ENCODE data around the gene ECSCR. TPM values are rescaled to one million over a fixed set of nuclear protein-coding genes. Genes with fewer than 3 reads are reported as not detected.

Gene ECSCR
- total and polyA plus RNA-seq, 7 experiments from 2014 or later, result 0.19 to 0.73 (median 0.37) TPM; not detected in 3

DNA sequence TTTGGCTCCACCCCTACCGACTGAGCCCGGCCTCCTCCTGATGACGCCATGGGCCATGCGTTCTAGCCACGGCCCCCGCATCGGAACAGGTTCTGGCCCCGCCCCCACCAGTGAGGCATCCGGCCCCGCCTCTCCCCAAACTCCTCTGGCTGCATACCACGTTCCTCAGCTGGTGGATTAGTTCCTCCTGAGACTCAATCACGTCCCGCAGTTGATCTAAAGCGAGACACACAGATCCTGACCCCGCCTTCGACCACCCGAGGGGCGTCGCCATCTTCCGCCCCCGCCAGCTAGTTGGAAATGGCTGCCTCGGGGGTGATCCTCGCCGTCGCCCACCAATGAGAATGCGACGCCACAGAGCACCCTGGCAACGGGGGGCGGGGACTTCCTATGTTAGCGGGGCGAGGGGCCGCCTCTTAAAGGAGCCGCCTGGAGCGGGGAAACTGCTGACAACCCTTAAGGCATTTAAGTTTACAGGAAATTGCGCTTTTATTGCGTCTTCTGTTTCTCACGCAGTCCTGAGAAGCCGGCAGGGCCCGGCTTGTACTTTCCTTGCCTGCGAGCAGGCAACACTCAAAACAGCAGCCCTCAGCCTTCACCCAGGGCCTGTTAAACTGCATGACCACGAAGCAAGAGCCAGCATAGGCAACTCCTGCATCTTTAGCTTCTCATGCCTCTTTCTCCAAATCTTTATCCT is 58.6 kb downstream of the ECSCR start, which contains the start of gene SPATA24:
SPATA24 (minus strand) TSS at position 303 of the 697 bp plus-strand sequence; CDS start at position 274, 29 bp downstream.
- no peaks in the 10 kb centered on the region for H3K9me3 Mint-ChIP-seq
- H3K4me1 Mint-ChIP-seq, result peaks cover 26 to 42% (median 36%) of the 10 kb centered on the region in 7 donors
- DNase-seq, result peak; percentile 90 to 99 (median 98)
- peaks cover 4 to 9% (median 6%) of the 10 kb centered on the region in 5 donors for H3K36me3 Mint-ChIP-seq
- CTCF ChIA-PET, result interaction anchor here (0.6 to 1.3 kb wide), 5 partner anchors 13 to 461 kb away, joined by 3 to 5 read pairs (median 3); partner anchors contain the start of gene PAIP2
- Histone ChIP-seq H3K27me3 (ENCODE audit: control insufficient read depth in 2 of 2, insufficient read depth in 2 of 2, low read length in 2 of 2) (no peaks in the 10 kb centered on the region), H3K4me3 (ENCODE audit: low read length) (peak within 1 kb of the TSS; percentile 56), H3K9me3 (ENCODE audit: control insufficient read depth in 2 of 3, low read length in 3 of 3) (no peaks in the 10 kb centered on the region), H3K27ac (ENCODE audit: low read depth, low read length) (peak within 1 kb of the TSS; percentile 88), H3K4me1 (ENCODE audit: control insufficient read depth in 2 of 2, insufficient read depth in 2 of 2, low read length in 2 of 2) (peaks cover 16 to 18% of the 10 kb centered on the region in 2 donors), H3K36me3 (ENCODE audit: control insufficient read depth in 2 of 3, insufficient read depth in 3 of 3, low read length in 3 of 3) (no peaks in the 10 kb centered on the region)
- H3K27ac Mint-ChIP-seq, result peak within 1 kb of the TSS; percentile 96 to 100 (median 99)
- H3K27me3 Mint-ChIP-seq, result no peaks in the 10 kb centered on the region
- intact Hi-C loops (cut with micrococcal nuclease), result loop anchor here (1.0 to 5.0 kb wide), 20 partner anchors 10 to 1161 kb away; partner anchors contain the start of genes DNAJC18 (in 2 of the 2), ETF1 (in 2 of the 2), FAM53C (in 2 of the 2) and HSPA9 (in 2 of the 2)
- ATAC-seq, result peak; percentile 94
- POLR2A ChIA-PET, result interaction anchor here (0.6 to 3.2 kb wide), 21 partner anchors 8 to 860 kb away, joined by 3 to 24 read pairs (median 4); partner anchors contain the start of genes DNAJC18, ETF1, MATR3 and MZB1
- H3K4me3 Mint-ChIP-seq, result peak within 1 kb of the TSS; percentile 88 to 98 (median 94)

DNA sequence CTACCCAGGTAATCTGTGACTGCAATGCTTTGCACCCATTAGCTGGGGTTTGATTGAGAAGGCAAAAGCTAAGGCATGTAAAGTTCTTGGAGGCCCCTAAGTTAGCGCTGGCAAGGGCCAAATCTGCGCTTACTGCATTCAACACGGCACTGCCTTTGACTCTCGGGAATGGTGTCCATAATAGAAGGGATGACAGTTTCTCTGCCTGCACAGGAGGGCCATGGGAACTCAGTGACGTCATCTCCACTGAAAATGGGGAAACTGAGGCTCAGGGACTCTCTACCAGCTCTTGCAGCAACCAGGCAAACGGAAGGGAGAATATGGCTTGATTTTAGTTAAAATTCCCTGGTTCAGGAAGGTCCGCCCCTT is 59.1 kb downstream of the ECSCR start:
- peaks cover 16 to 18% of the 10 kb centered on the region in 2 donors for H3K4me1 ChIP-seq (ENCODE audit: control insufficient read depth in 2 of 2, insufficient read depth in 2 of 2, low read length in 2 of 2)
- no peaks in the 10 kb centered on the region for H3K27me3 Mint-ChIP-seq
- H3K9me3 Mint-ChIP-seq, result no peaks in the 10 kb centered on the region
- peaks cover 26 to 42% (median 36%) of the 10 kb centered on the region in 7 donors for H3K4me1 Mint-ChIP-seq
- peak overlapping the region; percentile 96 to 100 (median 99) for H3K27ac Mint-ChIP-seq
- ATAC-seq (no peak), DNase-seq (no peak)
- H3K36me3 Mint-ChIP-seq, result peaks cover 4 to 9% (median 6%) of the 10 kb centered on the region in 5 donors
- ChIA-PET POLR2A (interaction anchor here (0.6 to 3.2 kb wide), 19 partner anchors 8 to 860 kb away, joined by 3 to 24 read pairs (median 4); partner anchors contain the start of genes DNAJC18, ETF1, MATR3 and MZB1), CTCF (interaction anchor here (0.9 to 2.2 kb wide), 6 partner anchors 12 to 114 kb away, joined by 3 to 7 read pairs (median 3); partner anchors contain the start of gene PAIP2)
- H3K4me3 Mint-ChIP-seq, result peak overlapping the region; percentile 88 to 98 (median 94)
- H3K27ac ChIP-seq (ENCODE audit: low read depth, low read length), result peak overlapping the region; percentile 88
- H3K9me3 ChIP-seq (ENCODE audit: control insufficient read depth in 2 of 3, low read length in 3 of 3), result no peaks in the 10 kb centered on the region
- no peaks in the 10 kb centered on the region for H3K36me3 ChIP-seq (ENCODE audit: control insufficient read depth in 2 of 3, insufficient read depth in 3 of 3, low read length in 3 of 3)
- H3K4me3 ChIP-seq (ENCODE audit: low read length), result peak overlapping the region; percentile 56
- intact Hi-C loops (cut with micrococcal nuclease), result loop anchor here (1.0 to 5.0 kb wide), 5 partner anchors 205 to 1066 kb away; partner anchors contain the start of genes FAM53C (in 2 of the 2), HSPA9 (in 2 of the 2), SIL1 (in 2 of the 2) and ANKHD1 (in 1 of the 2)
- no peaks in the 10 kb centered on the region for H3K27me3 ChIP-seq (ENCODE audit: control insufficient read depth in 2 of 2, insufficient read depth in 2 of 2, low read length in 2 of 2)

DNA sequence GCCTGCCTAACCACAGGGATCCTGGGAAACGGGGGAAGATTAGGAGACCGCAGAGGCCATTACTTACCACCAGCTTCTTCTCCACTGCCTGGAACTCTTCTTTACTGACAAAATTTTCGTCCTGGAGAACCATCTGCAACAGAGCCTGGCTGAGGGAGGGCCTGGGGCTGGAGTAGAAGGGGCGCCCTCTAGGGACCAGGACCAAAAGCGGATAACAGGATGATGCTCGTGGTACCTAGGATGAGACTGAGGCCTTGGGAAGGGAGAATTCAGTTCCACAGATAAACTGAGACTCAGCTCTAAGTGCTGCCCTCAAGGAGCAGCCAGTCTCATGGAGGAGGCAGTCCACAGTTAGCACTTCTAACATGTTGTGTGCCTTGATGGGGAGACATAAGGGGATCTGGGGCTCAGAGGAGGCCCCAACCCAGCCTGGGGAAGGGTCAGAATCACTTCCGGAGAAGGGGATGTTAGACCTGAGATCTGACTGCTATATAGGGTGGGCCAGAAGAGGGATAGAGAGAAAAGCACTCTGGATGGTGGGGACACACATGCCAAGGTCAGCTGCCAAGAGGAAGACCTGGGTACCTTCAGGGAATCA is 59.9 kb downstream of the ECSCR start:
- peaks cover 22 to 43% (median 31%) of the 10 kb centered on the region in 7 donors for H3K4me1 Mint-ChIP-seq
- no peaks in the 10 kb centered on the region for H3K36me3 ChIP-seq (ENCODE audit: control insufficient read depth in 2 of 3, insufficient read depth in 3 of 3, low read length in 3 of 3)
- H3K4me3 Mint-ChIP-seq, result peak overlapping the region; percentile 88 to 98 (median 94)
- ChIA-PET POLR2A (interaction anchor here (0.5 to 3.2 kb wide), 10 partner anchors 11 to 167 kb away, joined by 3 to 24 read pairs (median 4); partner anchors contain the start of genes MZB1, PAIP2 and UBE2D2), CTCF (interaction anchor here (0.5 to 2.2 kb wide), 5 partner anchors 8 to 111 kb away, joined by 3 to 7 read pairs (median 3); partner anchors contain the start of gene PAIP2)
- no peaks in the 10 kb centered on the region for H3K27me3 Mint-ChIP-seq
- H3K4me1 ChIP-seq (ENCODE audit: control insufficient read depth in 2 of 2, insufficient read depth in 2 of 2, low read length in 2 of 2), result peaks cover 16% of the 10 kb centered on the region in 2 donors
- intact Hi-C loops (cut with micrococcal nuclease), result loop anchor here (1.0 to 5.0 kb wide), 5 partner anchors 204 to 1065 kb away; partner anchors contain the start of genes FAM53C (in 2 of the 2), HSPA9 (in 2 of the 2), SIL1 (in 2 of the 2) and ANKHD1 (in 1 of the 2)
- peak overlapping the region; percentile 88 for H3K27ac ChIP-seq (ENCODE audit: low read depth, low read length)
- no peaks in the 10 kb centered on the region for H3K9me3 Mint-ChIP-seq
- H3K27ac Mint-ChIP-seq, result peak overlapping the region; percentile 96 to 100 (median 99)
- peak overlapping the region; percentile 56 for H3K4me3 ChIP-seq (ENCODE audit: low read length)
- no peak for DNase-seq
- H3K27me3 ChIP-seq (ENCODE audit: control insufficient read depth in 2 of 2, insufficient read depth in 2 of 2, low read length in 2 of 2), result no peaks in the 10 kb centered on the region
- no peaks in the 10 kb centered on the region for H3K9me3 ChIP-seq (ENCODE audit: control insufficient read depth in 2 of 3, low read length in 3 of 3)
- H3K36me3 Mint-ChIP-seq, result peaks cover 4 to 7% (median 5%) of the 10 kb centered on the region in 5 donors
- ATAC-seq, result no peak

DNA sequence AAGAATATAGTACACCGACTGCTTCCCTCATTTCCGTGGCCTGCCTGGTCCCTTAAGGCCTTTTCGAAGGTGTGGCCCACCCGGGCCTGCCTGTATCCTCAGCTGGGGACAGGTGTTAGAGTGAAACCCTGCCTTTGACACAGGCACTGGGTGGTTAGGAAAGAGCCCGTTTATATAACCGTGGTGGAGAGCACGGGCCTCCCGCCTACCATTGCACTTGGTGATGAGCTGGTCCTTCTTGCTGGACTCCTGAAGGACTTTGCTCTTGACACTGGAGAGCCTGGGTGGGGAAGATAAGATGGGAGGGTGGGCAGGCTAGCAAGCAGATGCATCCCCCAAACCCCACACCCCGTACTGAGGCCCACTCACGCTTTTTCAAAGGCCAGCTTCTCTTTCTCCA is 61.0 kb downstream of the ECSCR start:
- peaks cover 4 to 6% (median 5%) of the 10 kb centered on the region in 5 donors for H3K36me3 Mint-ChIP-seq
- CTCF ChIA-PET, result interaction anchor here (0.6 to 2.2 kb wide), 3 partner anchors 21 to 1047 kb away, joined by 3 to 7 read pairs (median 3); no protein-coding TSS in a partner anchor
- H3K27ac Mint-ChIP-seq, result peak overlapping the region in 1 of 9 donors; percentile 79
- H3K9me3 Mint-ChIP-seq, result no peaks in the 10 kb centered on the region
- Histone ChIP-seq H3K27ac (ENCODE audit: low read depth, low read length) (no peak overlapping the region), H3K9me3 (ENCODE audit: control insufficient read depth in 2 of 3, low read length in 3 of 3) (no peaks in the 10 kb centered on the region), H3K36me3 (ENCODE audit: control insufficient read depth in 2 of 3, insufficient read depth in 3 of 3, low read length in 3 of 3) (no peaks in the 10 kb centered on the region), H3K4me1 (ENCODE audit: control insufficient read depth in 2 of 2, insufficient read depth in 2 of 2, low read length in 2 of 2) (peaks cover 14 to 16% of the 10 kb centered on the region in 2 donors), H3K4me3 (ENCODE audit: low read length) (no peak overlapping the region), H3K27me3 (ENCODE audit: control insufficient read depth in 2 of 2, insufficient read depth in 2 of 2, low read length in 2 of 2) (no peaks in the 10 kb centered on the region)
- POLR2A ChIA-PET, result interaction anchor here (1.0 to 3.2 kb wide), 3 partner anchors 60 to 159 kb away, joined by 3 to 20 read pairs (median 4); partner anchors contain the start of genes PAIP2 and UBE2D2
- no peaks in the 10 kb centered on the region for H3K27me3 Mint-ChIP-seq
- intact Hi-C loops (cut with micrococcal nuclease), result loop anchor here (5.0 kb wide), 2 partner anchors 1001 to 1064 kb away; partner anchors contain the start of genes FAM53C (in 2 of the 2) and ANKHD1 (in 1 of the 2)
- H3K4me1 Mint-ChIP-seq, result peaks cover 21 to 43% (median 25%) of the 10 kb centered on the region in 7 donors
- peak overlapping the region in 1 of 10 donors; percentile 27 for H3K4me3 Mint-ChIP-seq
- no peak for DNase-seq
- ATAC-seq, result no peak

DNA sequence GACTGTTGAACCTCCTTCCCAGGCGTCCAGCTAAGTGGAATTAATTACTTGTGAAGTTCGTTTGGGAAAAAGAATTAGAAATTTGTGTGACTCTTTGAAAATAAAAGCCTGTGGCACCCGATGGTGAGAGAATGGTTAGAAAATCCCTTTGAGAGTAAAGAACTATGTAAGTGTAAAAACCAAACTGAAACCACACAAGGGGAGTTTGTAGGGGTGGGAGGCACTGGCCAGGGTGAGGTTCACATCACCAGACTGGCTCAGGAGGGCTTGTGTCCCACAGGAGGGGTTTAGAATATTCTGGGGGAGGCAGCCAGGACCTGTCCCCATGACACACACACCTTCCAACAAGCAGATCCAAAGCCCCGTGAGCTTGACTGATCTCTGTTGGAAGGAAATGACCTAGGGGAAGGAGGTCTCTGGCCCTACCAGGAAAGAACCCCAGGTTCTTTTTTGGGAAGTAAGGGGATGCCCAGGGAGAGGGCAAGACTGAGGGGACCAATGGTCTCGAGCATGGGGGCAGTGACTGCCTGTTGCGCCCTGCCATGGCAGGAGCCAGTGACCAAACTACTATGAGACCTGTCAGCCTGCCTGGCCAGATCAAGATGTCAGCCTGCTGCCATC is 62.9 kb downstream of the ECSCR start:
- Histone ChIP-seq H3K27ac (ENCODE audit: low read depth, low read length) (no peak overlapping the region), H3K27me3 (ENCODE audit: control insufficient read depth in 2 of 2, insufficient read depth in 2 of 2, low read length in 2 of 2) (no peaks in the 10 kb centered on the region), H3K4me3 (ENCODE audit: low read length) (no peak overlapping the region), H3K9me3 (ENCODE audit: control insufficient read depth in 2 of 3, low read length in 3 of 3) (no peaks in the 10 kb centered on the region), H3K4me1 (ENCODE audit: control insufficient read depth in 2 of 2, insufficient read depth in 2 of 2, low read length in 2 of 2) (peaks cover 10 to 13% of the 10 kb centered on the region in 2 donors), H3K36me3 (ENCODE audit: control insufficient read depth in 2 of 3, insufficient read depth in 3 of 3, low read length in 3 of 3) (no peaks in the 10 kb centered on the region)
- Mint-ChIP-seq H3K4me1 (peaks cover 15 to 47% (median 24%) of the 10 kb centered on the region in 7 donors), H3K27me3 (no peaks in the 10 kb centered on the region), H3K36me3 (peaks cover 4 to 7% (median 5%) of the 10 kb centered on the region in 5 donors), H3K27ac (peak overlapping the region in 1 of 9 donors; percentile 38), H3K4me3 (no peak overlapping the region), H3K9me3 (no peaks in the 10 kb centered on the region)
- no peak for DNase-seq
- no peak for ATAC-seq
- CTCF ChIA-PET, result interaction anchor here (0.6 to 1.4 kb wide), 2 partner anchors 15 to 163 kb away, joined by 3 read pairs; no protein-coding TSS in a partner anchor
- intact Hi-C loops (cut with micrococcal nuclease), result loop anchor here (5.0 to 10.0 kb wide), 3 partner anchors 935 to 1062 kb away; partner anchors contain the start of genes FAM53C (in 2 of the 2), ANKHD1 (in 1 of the 2) and EGR1 (in 1 of the 2)
- POLR2A ChIA-PET, result no interaction called here

All from naive thymus-derived CD4-positive, alpha-beta T cell (primary cell).